Loucy (cell line): ENCODE measurements around the gene CPLANE2.

Experiments
- CTCF ChIP-seq: fragments of 200-600 bp; sonication (generic); conservative IDR thresholded peaks from 2 replicates; pipeline ENCODE4 v1.5.1; 2014; ENCODE audit warnings: mild to moderate bottlenecking, antibody characterized with exemption, low read length
- EZH2phosphoT487 ChIP-seq: fragments of 200-600 bp; IDR thresholded peaks from 2 replicates; pipeline ENCODE4 v1.6.1; 2018; ENCODE audit warnings: antibody characterized with exemption, mild to moderate bottlenecking, moderate library complexity, borderline replicate concordance

- TF ChIP-seq CTCF (no peak), EZH2phosphoT487 (no peak)
Observed at GRCh38 chr1:16229976-16230740, 6.8 kb downstream of the CPLANE2 start.
